NCI-H2196 treated with DMSO at 0.1 percent for 48 hours (cell line): ENCODE results near the gene BLCAP.
A peak's percentile ranks its signal among the peaks of the same experiment; 100 is the strongest.
"Not testable (repeated sequence)": the region's sequence is repeated elsewhere in the genome, so short reads cannot be mapped to it uniquely, and the experiment has no call there.

ENCODE experiments used
- DNase-seq: peaks from one replicate; lab custom pipeline; 2025; ENCODE audit not compliant: unreplicated experiment; lab: John Stamatoyannopoulos, UW

Gene BLCAP

DNA sequence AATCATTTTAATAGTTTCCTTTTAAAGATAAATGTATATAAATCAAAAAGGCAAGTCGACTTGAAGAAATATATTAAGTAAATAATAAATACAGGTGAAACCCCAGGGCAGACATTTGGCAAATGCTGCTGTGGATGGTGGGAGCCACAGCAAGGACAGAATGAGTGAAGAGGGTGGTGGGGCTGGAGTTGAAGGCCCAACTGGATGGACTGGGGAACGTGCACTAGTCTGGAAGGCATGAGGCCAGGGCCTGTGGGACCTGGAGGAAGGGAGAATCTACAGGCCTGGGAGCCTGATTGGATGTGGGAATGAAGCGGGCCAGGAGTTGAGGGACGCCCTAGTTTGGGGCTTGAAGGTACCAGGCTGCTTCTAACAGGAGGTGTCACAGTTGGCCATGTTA lies 30.6 kb upstream of the BLCAP start:
- no peak for DNase-seq

DNA sequence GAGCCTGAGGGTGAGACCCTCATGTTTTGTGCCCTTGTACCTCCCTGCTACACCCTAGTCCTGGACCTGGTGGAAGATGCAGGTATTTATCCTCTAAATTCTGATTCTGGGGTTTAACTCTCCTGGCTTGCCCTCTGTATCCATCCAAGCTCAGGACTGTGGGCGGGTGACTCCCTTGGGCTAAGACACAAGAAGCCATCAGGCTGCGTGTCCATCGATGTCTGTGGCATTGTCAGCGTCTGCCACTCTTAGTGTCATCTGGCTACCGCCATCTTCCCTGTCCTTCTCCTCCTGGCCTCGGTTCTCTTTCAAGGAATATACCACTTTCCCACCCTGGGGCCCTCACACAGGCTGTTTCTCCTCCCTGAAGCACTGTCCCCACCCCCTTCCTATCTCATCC lies 28.9 kb upstream of the BLCAP start:
- no peak for DNase-seq

DNA sequence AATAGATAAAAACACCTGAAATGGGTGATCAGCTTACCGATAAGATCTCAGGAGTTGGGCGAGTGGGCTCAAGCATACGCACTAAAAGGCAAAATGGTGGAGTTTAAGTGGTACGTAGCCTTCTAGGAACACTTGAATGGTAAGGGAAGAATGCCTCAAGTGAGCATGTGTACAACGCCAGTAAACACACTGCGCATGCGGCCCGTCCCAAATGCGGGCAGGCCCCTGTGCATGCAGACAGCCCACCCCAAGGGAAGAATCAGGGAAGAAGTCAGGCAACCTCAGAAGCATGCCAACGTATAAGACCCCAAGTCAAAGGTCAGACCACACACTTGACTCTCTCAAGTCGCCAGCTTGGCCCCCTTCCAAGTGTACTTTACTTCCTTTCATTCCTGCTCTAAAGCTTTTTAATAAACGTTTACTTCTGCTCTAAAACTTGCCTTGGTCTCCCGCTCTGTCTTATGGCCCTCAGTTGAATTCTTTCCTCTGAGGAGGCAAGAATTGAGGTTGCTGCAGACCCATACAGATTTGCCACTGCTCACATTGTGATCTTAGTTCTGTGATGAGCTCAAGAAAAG lies 27.1 kb upstream of the BLCAP start:
- DNase-seq, result not testable (repeated sequence)

DNA sequence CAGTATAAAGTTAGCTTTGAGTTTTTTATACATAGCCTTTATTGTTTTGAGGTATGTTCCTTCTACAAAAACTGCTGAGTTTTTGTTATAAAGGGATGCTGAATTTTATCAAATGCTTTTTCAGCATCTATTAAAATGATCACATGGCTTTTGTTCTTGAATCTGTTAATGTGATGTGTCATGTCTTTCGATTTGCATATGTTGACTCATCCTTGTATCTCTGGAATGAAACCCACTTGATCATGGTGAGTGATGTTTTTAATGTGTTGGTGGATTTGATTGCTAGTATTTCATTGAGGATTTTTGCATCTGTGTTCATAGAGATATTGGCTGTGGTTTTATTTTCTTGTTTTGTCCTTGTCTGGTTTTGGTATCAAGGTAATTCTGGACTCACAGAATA lies 24.7 kb upstream of the BLCAP start:
- no peak for DNase-seq

DNA sequence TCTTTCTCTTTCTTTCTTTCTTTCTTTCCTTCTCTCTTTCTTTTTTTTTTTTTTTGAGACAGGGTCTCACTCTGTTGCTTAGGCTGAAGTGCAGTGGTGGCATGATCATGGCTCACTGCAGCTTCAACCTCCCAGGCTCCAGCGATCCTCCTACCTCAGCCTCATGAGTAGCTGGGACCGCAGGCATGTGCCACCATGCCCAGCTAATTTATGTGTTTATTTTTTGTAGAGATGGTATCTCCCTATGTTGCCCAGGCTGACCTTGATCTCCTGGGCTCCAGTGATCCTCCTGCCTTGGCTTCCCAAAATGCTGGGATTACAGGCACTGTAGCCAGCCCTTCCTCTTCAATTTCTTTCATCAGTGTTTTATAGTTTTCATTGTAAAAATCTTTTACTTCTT lies 24.0 kb upstream of the BLCAP start:
- not testable (repeated sequence) for DNase-seq

DNA sequence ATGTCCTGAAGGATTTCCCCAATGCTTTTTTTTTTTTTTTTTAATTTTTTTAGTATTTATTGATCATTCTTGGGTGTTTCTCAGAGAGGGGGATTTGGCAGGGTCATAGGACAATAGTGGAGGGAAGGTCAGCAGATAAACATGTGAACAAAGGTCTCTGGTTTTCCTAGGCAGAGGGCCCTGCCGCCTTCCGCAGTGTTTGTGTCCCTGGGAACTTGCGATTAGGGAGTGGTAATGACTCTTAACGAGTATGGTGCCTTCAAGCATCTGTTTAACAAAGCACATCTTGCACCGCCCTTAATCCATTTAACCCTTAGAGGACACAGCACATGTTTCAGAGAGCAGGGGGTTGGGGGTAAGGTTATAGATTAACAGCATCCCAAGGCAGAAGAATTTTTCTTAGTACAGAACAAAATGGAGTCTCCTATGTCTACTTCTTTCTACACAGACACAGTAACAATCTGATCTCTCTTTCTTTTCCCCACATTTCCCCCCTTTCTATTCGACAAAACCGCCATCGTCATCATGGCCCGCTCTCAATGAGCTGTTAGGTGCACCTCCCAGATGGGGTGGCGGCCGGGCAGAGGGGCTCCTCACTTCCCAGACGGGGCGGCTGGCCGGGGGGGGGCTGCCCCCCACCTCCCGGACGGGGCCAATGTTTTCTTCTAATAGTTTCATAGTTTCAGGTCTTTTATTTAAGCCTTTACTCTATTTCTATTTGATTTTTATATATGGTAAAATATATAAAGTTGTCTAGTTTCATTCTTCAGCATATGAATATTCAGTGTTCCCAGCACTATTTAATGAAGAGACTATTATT lies 22.6 kb upstream of the BLCAP start:
- not testable (repeated sequence) for DNase-seq

DNA sequence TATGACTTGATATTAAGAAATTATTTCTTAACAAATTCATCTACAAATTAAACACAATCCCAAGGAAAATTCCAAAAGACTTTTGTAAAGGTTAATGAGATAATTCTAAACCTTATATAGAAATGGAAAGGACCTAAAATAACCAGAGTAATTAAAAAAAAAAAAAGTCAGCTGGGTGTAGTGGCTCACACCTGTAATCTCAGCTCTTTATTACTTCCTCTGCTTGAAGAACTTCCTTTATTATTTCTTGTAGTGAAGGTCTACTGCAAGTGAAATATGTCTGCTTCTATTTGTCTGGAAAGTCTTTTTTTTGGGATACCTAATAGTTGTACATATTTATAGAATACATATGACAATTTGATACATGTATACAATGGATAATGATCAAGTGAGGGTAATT lies 20.2 kb upstream of the BLCAP start:
- no peak for DNase-seq

DNA sequence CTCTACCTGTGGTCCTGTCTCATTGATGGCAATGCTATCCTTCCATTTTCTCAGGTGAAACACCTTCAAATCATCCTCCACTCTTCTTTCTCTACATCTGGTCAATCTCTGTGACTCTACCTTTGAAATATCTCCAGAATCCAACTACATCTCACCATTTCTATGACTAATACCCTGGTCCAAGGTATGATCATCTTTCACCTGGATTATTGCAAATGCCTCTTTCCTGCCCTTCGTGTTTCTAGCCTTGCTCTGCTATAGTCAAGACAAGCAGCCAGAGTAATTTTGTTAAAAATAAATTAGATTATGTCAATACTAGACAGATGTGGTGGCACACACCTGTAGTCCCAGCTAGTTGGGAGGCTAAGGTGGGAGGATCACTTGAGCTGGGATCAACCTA lies 17.8 kb upstream of the BLCAP start:
- DNase-seq, result no peak

DNA sequence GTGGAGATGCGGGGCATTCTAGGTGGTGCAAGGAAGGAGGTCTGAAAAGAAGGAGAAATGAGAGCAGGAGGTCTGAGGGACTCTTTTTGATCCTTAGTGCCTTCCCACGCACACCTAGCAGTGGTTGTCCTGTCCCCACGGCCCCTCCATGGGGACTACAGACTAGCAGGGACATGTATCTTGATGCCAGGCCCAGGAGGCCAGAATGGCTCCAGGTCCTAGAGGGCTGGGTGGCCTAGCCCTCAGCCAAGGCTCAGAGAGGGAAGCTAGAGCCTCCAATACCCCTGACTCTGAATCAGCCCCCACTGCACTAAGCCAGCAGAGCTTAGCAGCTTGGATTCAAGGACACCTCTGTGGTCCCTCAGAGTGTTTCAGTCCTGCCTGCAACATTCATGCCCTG lies 16.7 kb upstream of the BLCAP start:
- DNase-seq, result no peak

DNA sequence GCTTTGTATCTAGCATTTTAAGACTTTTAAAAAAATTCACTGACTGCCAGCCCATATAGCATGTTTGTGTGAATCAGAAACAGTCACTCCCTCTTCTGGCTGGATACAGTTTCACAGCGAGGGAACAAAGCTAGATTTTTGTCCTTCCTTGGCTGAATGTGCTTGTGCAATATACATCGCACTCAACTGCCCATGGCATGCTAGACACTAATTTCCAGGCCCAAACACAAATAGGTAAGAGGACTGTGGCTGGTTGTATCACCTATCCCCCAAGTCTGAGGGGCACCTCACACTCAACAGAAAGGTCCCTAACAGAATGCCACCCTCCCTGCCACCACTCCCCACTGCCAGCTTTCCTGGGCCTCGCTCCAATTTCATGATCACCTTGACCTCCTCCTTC lies 16.2 kb upstream of the BLCAP start:
- no peak for DNase-seq

DNA sequence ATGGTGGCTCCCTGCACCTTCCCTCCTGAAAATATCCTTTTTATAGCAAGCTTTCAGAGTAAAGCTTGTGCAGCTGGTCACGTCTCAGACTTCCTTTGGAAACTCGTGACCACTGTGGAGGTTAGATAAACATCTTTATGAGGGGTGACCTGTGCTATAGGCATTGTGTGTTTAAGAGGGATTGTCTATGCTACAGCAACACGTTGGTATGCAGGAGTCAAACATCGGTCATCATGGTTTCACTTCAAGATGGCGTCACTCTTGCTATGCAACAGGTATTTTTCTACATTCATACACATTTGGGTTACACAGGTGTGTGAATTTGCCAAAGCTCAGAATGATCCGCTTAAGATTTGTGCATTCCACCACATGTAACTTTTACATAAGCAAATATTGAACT lies 14.6 kb upstream of the BLCAP start:
- no peak for DNase-seq

DNA sequence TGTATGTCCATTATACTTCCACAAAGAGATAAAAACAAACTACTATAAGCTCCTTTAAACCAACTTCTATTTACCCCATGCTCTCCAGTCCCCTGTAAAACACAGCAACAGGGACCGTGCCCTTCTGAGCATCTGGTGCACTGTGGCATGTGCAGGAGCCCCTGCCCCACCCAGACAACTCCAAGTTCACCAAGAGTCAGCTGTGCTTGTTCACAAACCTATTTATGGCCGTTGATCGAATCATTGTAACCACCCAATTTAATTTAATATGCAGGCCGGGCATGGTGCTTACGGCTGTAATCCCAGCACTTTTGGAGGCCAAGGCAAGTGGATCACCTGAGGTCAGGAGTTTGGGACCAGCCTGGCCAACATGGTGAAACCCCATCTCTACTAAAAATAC lies 13.7 kb upstream of the BLCAP start:
- DNase-seq, result no peak

DNA sequence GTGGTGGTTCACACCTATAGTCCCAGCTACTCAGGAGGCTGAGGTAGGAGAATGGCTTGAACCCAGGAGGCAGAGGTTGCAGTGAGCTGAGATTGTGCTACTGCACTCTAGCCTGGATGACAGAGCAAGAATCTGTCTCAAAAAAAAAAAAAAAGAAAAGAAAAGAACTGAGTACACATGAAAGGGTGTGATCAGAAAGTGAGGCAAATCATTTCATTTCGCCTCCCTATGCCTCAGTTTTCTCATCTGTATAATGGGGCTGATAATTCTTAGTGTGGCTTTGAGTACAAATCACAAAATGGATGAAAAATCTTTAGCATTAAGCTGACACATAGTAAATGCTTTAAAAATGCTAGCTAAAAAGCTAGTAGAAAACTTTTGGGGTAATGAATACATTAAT lies 13.2 kb upstream of the BLCAP start:
- not testable (repeated sequence) for DNase-seq

DNA sequence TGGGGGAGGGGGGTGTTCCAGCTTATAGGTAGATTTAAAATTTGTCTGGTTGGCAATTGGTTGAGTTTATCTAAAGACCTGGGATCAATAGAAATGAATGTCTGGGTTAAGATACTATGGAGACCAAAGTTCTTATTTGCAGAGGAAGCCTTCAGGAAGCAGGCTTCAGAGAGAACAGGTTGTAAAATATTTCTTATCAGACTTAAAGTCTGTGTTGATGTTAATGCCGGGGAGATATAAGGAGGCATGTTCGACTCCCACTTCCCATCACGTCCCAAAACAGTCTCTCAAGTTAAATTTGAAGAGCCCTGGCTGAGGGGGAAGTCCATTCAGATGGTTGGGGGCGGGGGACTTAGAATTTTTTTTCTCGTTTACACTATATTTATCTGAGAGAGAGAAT lies 12.3 kb upstream of the BLCAP start:
- DNase-seq, result no peak

DNA sequence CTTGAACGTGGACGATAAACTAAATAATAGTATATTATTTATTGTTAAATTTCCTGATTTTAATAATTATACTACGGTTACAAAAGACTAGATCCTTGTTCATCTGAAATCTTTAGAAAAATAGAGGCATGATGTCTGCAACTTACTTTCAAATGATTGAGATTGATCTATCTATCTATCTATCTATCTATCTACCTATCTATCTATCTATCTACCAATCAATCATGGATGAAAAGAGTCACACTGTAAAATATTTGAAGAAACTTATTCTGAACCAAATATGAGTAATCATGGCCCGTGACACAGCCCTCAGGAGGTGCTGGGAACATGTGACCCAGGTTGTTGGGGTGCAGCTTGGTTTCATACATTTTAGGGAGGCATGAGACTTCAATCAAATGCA lies 11.7 kb upstream of the BLCAP start:
- no peak for DNase-seq

DNA sequence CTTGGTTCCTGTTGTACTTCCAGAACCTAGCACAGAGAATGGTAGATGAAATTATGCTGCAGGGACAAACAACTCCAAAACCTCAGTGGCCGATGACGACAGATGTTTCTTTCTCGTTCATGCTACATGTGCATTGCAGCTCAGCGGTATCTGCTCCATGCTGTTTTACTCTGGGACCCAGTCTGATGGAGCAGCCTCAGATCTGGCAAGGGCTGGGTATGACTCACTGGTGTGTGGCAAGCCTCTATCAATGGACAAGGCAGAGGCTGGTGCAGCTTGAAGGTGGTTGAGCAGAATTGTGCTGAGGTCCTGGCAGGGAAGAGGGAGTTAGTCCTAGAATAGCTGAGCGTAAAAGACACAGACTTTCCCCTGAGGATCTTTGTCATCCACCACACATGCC lies 10.3 kb upstream of the BLCAP start:
- DNase-seq, result no peak

DNA sequence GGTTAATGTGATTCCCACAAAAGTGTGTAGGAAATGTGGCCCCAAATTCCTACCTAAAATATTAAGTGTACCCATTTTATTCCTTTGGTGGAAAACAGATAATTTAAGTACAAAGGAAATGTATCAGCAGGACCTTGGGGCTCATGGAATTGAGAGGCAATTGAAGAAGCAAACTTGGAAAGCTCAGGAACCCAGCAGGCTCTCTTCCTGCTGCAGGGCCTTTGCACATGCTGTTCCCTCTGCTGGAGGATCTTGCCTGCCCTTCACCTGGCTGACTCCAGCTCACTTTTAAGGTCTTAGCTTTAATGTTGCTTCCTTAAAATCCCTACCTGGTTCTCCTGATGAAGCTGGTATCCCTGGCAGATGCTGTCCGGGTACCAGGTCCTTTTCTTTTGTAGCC lies 9.8 kb upstream of the BLCAP start:
- no peak for DNase-seq

DNA sequence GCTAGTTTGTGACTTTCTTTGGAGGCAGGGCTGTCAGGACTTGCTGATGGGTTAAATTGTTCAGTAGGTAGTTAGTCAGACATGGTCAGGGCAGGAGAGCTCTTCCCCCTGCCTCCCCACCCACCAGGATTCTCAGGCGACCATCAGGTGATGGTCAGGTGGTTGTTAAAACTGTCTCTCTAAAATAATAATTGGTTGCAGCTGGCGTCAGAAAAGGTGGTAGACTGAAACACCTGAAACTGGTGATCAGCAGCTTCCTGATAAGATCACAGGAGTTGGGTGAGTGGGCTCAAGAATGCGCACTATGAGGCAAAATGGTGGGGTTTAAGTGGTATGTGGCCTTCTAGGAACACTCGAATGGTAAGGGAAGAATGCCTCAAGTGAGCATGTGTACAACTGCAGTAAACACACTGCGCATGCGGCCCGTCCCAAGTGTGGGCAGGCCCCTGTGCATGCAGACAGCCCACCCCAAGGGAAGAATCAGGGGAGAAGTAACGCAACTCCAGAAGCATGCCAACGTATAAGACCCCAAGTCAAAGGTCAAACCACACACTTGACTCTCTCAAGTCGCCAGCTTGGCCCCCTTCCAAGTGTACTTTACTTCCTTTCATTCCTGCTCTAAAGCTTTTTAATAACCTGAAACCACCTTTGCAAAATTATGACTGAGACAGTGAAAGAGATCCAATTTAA lies 7.9 kb upstream of the BLCAP start:
- DNase-seq, result no peak

DNA sequence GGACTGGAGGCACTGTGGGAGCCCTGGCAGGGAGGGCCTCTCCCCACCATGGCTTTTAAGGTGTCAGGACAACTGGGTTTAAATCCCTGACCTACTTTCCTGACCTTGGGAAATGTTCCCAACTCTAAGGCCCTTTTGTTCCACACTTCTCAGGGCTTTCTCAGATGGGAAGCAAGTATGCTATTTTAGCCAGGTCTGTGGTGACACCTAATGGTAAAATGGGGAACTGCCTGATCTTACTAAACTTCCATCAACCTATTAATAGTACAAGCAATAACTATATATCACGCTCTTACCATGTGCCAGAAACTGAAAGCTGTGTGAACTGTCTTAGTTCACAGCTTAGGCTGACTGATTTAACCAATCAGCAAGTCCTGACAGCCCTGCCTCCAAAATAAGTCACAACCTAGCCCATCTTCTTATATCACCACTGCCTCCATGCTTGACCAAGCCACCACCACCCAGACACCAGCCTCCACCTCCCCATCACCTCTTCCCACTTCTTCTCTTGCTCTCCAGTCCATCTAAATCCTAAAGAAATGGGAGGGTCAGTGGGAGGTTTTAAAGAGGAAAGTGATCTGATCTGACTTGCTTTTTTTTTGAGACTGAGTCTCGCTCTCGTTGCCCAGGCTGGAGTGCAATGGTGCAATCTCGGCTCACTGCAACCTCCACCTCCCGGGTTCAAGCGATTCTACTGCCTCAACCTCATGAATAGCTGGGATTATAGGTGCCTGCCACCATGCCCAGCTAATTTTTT lies 6.9 kb upstream of the BLCAP start:
- DNase-seq, result peak; percentile 38

DNA sequence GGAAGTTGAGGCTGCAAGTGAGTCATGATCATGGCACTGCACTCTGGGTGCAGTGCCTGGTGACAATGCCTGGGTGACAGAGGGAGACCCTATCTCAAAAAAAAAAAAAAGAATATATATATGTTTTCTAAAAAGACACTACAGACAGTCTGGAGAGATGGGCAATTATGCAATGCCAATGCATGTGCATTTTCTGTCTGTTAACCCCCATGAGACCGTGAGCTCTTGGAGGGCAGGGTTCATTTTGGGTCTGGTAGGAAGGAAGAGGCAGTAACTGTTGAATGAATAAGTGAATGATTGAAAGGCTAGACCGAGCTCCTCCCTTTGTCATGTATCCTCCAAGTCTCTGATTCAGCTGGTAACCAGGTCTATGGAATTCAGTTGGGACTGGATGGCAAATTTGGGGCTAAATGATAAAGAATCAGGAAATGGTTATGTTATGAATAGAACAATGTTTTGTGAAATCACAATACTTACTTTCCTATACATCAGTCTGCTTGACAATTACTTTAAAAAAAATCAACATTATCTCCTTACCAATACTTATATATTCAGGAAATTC lies 5.6 kb upstream of the BLCAP start:
- DNase-seq, result no peak

DNA sequence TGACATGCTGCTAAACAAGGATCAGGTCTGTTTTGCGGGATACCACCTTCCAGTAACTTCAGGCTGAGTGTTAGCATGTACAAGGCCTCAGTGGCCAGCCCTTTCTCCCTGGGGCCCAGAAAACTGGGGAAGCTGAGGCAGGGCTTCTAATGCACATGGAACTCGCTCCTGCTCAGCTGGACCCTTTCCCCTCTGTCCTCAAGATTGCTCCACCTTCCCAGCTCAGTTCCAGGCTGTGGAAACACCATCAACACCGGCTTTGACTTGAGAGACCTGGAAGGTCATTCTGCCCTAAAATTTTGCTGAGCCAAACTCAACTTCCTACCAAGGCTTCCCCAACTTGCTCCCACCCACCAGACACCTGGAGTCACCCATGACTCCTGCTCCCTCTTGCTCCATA lies 4.2 kb upstream of the BLCAP start:
- no peak for DNase-seq
